ENCODE measurements around the gene EPAS1. TPM values are rescaled to one million over a fixed set of nuclear protein-coding genes. Genes with fewer than 3 reads are reported as not detected.

EPAS1 gene
- total RNA-seq, 6 experiments from 2014 or later: 101 to 232 (median 170) TPM

DNA sequence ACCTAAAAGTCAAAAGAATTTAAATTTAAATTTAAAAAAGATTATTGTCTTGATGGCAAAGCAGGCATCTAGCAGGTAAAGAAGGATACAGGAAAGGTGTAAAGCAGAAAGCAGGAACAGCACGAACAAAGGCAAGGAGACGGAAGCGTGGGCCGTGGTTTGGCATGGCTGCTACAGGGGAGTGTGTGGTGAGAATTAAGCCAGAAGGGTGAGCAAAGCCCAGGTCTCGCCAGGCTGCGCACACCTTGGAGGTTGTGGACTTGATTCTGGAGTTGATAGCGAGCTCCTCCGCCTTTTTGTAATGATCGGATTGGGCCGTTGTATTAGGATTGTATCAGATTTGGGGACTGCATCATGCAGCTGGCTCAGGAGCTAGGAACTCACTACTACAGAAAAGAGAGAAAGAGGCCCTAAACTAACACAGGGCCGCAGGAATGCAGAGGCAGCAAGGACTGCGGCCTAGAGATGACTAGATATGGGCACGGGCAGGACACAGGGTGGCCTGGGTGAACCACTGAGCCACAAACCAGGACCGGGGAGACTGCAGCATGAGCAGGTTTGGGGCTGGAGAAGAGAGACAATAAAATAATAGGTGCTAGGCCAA, 110.7 kb downstream of the EPAS1 start:
- DNase-seq: no peak
- no peaks in the 10 kb centered on the region for H3K27me3 ChIP-seq
- no peak overlapping the region for H3K27ac ChIP-seq
- peaks cover 0 to 13% (median 4%) of the 10 kb centered on the region in 4 donors for H3K4me1 ChIP-seq
- 78% methylated on average over 13 of the region's 14 CpGs for WGBS (ENCODE audit: insufficient coverage, low coverage, low lambda C conversion rate, missing lambda C conversion rate)
- no peak overlapping the region for H3K4me3 ChIP-seq
- H3K9me3 ChIP-seq: no peaks in the 10 kb centered on the region
- intact Hi-C loops (cut with DNase I): no loop called here
- no peak for ATAC-seq
- H3K36me3 ChIP-seq: no peaks in the 10 kb centered on the region
- TF ChIP-seq, protein P1, sequence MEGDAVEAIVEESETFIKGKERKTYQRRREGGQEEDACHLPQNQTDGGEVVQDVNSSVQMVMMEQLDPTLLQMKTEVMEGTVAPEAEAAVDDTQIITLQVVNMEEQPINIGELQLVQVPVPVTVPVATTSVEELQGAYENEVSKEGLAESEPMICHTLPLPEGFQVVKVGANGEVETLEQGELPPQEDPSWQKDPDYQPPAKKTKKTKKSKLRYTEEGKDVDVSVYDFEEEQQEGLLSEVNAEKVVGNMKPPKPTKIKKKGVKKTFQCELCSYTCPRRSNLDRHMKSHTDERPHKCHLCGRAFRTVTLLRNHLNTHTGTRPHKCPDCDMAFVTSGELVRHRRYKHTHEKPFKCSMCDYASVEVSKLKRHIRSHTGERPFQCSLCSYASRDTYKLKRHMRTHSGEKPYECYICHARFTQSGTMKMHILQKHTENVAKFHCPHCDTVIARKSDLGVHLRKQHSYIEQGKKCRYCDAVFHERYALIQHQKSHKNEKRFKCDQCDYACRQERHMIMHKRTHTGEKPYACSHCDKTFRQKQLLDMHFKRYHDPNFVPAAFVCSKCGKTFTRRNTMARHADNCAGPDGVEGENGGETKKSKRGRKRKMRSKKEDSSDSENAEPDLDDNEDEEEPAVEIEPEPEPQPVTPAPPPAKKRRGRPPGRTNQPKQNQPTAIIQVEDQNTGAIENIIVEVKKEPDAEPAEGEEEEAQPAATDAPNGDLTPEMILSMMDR (IDR thresholded peaks at IDR 0.05): no peak
- TF ChIP-seq POLR2A (IDR thresholded peaks at IDR 0.05): no peak

DNA sequence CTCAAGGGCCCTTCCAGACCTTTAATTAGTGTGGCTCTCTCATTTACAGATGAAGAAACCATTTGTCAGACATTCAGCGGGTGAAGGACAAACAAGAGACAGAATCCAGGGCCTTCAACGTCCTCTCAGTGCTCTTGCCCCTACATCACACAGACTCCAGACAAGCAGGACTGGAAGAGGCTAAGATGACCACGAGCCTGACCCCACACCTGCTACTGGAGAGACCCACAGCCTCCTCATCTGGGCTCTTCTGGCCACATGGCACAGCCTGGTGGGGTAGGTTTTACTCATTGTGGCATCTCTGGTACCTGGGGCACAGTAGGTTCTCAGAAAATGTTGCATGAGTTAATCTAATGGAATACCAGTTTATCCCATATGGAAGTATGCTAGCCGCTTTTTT, 112.5 kb downstream of the EPAS1 start:
- 100% methylated on average over 1 of the region's 4 CpGs for WGBS (ENCODE audit: insufficient coverage, low coverage, low lambda C conversion rate, missing lambda C conversion rate)
- no peak for ATAC-seq
- intact Hi-C loops (cut with DNase I): no loop called here
- H3K4me3 ChIP-seq: no peak overlapping the region
- H3K27ac ChIP-seq: peak overlapping the region in 1 of 3 donors; percentile 15
- no peaks in the 10 kb centered on the region for H3K27me3 ChIP-seq
- H3K4me1 ChIP-seq: peaks cover 0 to 13% (median 4%) of the 10 kb centered on the region in 4 donors
- H3K36me3 ChIP-seq: no peaks in the 10 kb centered on the region
- no peak for TF ChIP-seq POLR2A (IDR thresholded peaks at IDR 0.05)
- TF ChIP-seq, protein P1 (IDR thresholded peaks at IDR 0.05): no peak
- no peak for DNase-seq
- no peaks in the 10 kb centered on the region for H3K9me3 ChIP-seq

DNA sequence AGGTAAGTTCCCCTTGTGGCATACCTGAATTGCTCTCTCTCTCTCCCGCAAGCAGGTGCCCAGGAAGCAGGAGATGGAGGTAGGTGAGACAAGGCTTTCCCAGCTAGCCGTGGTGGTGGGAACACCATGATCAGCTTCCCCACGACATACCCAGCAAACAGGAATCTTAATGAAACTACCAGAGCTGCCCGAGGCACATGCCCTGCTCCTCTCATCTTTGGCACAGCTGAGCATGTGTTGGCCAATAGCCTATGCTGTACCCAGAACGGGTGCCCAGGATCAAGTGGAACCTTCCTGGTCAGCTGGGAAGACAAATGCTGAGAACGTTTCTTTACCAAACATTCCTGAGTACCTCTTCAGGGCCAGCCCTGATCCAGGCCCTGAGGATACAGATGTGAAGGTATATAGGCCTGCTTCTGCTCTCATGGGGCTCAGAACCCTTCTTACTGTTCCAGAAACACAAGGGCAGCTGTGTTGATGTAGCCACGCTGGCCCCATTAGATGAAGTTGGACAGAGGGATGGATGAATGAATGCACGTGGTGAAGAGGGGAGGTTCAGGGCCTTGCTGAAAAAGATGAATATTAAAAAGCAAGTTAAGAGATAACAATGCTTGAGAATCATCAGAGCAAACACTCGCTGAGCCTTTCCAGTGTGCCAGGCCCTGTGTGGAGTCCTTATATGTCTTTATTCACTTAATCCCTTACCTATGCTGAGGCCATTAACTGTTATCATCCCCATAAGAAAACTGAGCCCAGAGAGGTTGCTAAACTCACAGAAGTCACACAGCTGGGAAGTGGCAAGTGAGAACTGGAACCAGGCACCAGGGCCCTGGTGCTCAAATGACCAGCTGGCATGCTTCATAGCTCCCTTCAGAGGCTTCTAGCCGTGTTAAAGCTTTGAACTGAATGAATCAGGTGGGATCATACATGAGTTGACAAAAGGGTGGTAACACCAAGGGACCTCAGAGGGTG, 113.4 kb downstream of the EPAS1 start:
- H3K27me3 ChIP-seq: no peaks in the 10 kb centered on the region
- H3K4me1 ChIP-seq: peaks cover 0 to 13% (median 4%) of the 10 kb centered on the region in 4 donors
- DNase-seq: peak; percentile 48 to 72 (median 67)
- H3K4me3 ChIP-seq: no peak overlapping the region
- TF ChIP-seq POLR2A (IDR thresholded peaks at IDR 0.05): no peak
- TF ChIP-seq, protein P1 (IDR thresholded peaks at IDR 0.05): no peak
- no peaks in the 10 kb centered on the region for H3K36me3 ChIP-seq
- H3K27ac ChIP-seq: no peak overlapping the region
- peak; percentile 24 to 54 (median 28) for ATAC-seq
- no peaks in the 10 kb centered on the region for H3K9me3 ChIP-seq
- 65% methylated on average over 9 of the region's 10 CpGs for WGBS (ENCODE audit: insufficient coverage, low coverage, low lambda C conversion rate, missing lambda C conversion rate)
- intact Hi-C loops (cut with DNase I): no loop called here

DNA sequence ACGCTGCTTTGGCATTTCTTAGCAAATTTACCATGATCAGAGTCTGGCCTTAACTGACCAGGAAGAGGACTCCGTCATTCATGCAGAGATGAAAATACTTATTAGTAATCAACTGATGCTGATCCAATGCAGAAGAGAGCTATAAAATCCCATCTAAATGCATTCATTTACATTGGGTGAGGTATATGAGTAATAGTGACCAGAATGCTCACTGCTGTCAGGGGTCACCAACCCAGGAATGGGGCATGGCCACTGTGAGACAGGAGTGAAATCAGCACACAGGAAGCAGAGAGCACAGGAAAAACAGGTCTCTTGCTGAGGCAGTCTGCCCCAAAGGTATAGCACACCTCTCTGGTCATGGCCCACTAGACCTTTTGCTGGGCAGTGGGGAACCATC, 114.0 kb downstream of the EPAS1 start:
- ATAC-seq: no peak
- Histone ChIP-seq H3K4me3 (no peak overlapping the region), H3K27ac (no peak overlapping the region), H3K9me3 (no peaks in the 10 kb centered on the region), H3K36me3 (no peaks in the 10 kb centered on the region), H3K4me1 (peaks cover 0 to 13% (median 4%) of the 10 kb centered on the region in 4 donors), H3K27me3 (no peaks in the 10 kb centered on the region)
- no peak for DNase-seq
- 100% methylated on average over 1 of the region's 2 CpGs for WGBS (ENCODE audit: insufficient coverage, low coverage, low lambda C conversion rate, missing lambda C conversion rate)
- intact Hi-C loops (cut with DNase I): no loop called here
- TF ChIP-seq, protein P1 (IDR thresholded peaks at IDR 0.05): no peak
